Neural progenitor cell (in vitro differentiated cells): ENCODE data around the gene ZMYND10. TPM values are rescaled to one million over a fixed set of nuclear protein-coding genes. Genes with fewer than 3 reads are reported as not detected.

Source experiments
- DNase-seq: peaks from one replicate; pipeline ENCODE4 v3.0.0-alpha.2; 2016; ENCODE audit warnings: low spot score
- H2AFZ ChIP-seq: fragments of 200-600 bp; sonication (generic); replicated peaks from 2 replicates; pipeline ENCODE4 v1.6.1; 2016; ENCODE audit warnings: antibody characterized with exemption
- H3F3A ChIP-seq: fragments of 200-600 bp; sonication (generic); 2 replicates; pipeline ENCODE4 v1.6.1; 2016; ENCODE audit warnings: antibody characterized with exemption, low read depth
- H3K27ac ChIP-seq: fragments of 200-600 bp; sonication (generic); 2 replicates; pipeline ENCODE4 v1.5.1; 2016; ENCODE audit warnings: mild to moderate bottlenecking
- H3K27me3 ChIP-seq: fragments of 200-600 bp; sonication (generic); 2 replicates; pipeline ENCODE4 v1.6.1; 2016; ENCODE audit warnings: mild to moderate bottlenecking, moderate library complexity
- H3K36me3 ChIP-seq: fragments of 200-600 bp; sonication (generic); 2 replicates; pipeline ENCODE4 v1.5.1; 2016
- H3K4me1 ChIP-seq: fragments of 200-600 bp; sonication (generic); 2 replicates; pipeline ENCODE4 v1.6.1; 2016; ENCODE audit warnings: mixed run types
- H3K4me2 ChIP-seq: fragments of 200-600 bp; sonication (generic); 2 replicates; pipeline ENCODE4 v1.6.1; 2016
- H3K4me3 ChIP-seq: fragments of 200-600 bp; sonication (generic); 2 replicates; pipeline ENCODE4 v1.5.1; 2016
- H3K79me2 ChIP-seq: fragments of 200-600 bp; sonication (generic); 2 replicates; pipeline ENCODE4 v1.6.1; 2016; ENCODE audit warnings: low read depth
- H3K9ac ChIP-seq: fragments of 200-600 bp; sonication (generic); 2 replicates; pipeline ENCODE4 v1.6.1; 2016
- H3K9me3 ChIP-seq: fragments of 200-600 bp; sonication (generic); 2 replicates; pipeline ENCODE4 v1.5.1; 2016; ENCODE audit warnings: low read depth
- H4K20me1 ChIP-seq: fragments of 200-600 bp; sonication (generic); 2 replicates; pipeline ENCODE4 v1.6.1; 2016; ENCODE audit warnings: low read depth
- H3K27ac Mint-ChIP-seq: 3 replicates; pipeline ENCODE4 v1.8.0; 2021; ENCODE audit warnings: mixed read lengths
- H3K27me3 Mint-ChIP-seq: 2 replicates; pipeline ENCODE4 v1.8.0; 2022; ENCODE audit warnings: low read depth, mild to moderate bottlenecking, inconsistent platforms, moderate library complexity, mixed read lengths; ENCODE audit not compliant: insufficient read depth
- H3K36me3 Mint-ChIP-seq: 3 replicates; pipeline ENCODE4 v1.8.0; 2021; ENCODE audit warnings: mixed read lengths
- H3K4me1 Mint-ChIP-seq: 3 replicates; pipeline ENCODE4 v1.8.0; 2021; ENCODE audit warnings: mixed read lengths
- H3K4me3 Mint-ChIP-seq: 3 replicates; pipeline ENCODE4 v1.8.0; 2021; ENCODE audit warnings: mild to moderate bottlenecking, moderate library complexity, mixed read lengths
- H3K9me3 Mint-ChIP-seq: 3 replicates; pipeline ENCODE4 v1.8.0; 2020; ENCODE audit warnings: mixed read lengths
- CTCF ChIP-seq: fragments of 200-600 bp; sonication (generic); IDR thresholded peaks from 2 replicates; pipeline ENCODE4 v1.5.1; 2017; ENCODE audit warnings: antibody characterized with exemption, mild to moderate bottlenecking
- EZH2 ChIP-seq: fragments of 200-600 bp; sonication (generic); IDR thresholded peaks from 2 replicates; pipeline ENCODE4 v1.6.1; 2017; ENCODE audit warnings: antibody characterized with exemption, mild to moderate bottlenecking, moderate library complexity
- EZH2phosphoT487 ChIP-seq: fragments of 200-600 bp; sonication (generic); IDR thresholded peaks from 2 replicates; pipeline ENCODE4 v1.6.1; 2017; ENCODE audit warnings: antibody characterized with exemption
- total RNA-seq: library from RNA; depleted of rRNA; stranded (reverse); fragments of >200 nt; gene quantifications from 2 replicates; pipeline ENCODE4 v1.2.3, GENCODE V29; 2015; ENCODE audit warnings: low replicate concordance

The ZMYND10 gene
- total RNA-seq, 1 donor from 2014 or later, result 0.37 TPM

- H3F3A ChIP-seq, result peaks cover 5% of the 10 kb centered on the region
- no peak overlapping the region for H3K9ac ChIP-seq
- Mint-ChIP-seq H3K27ac (no peak overlapping the region), H3K36me3 (peaks cover 1% of the 10 kb centered on the region), H3K4me1 (peaks cover 25% of the 10 kb centered on the region), H3K9me3 (no peaks in the 10 kb centered on the region), H3K4me3 (peak overlapping the region; percentile 96), H3K27me3 (peaks cover 8% of the 10 kb centered on the region)
- peaks cover 6% of the 10 kb centered on the region for H4K20me1 ChIP-seq
- H3K36me3 ChIP-seq, result no peaks in the 10 kb centered on the region
- no peak for DNase-seq
- H2AFZ ChIP-seq, result peak overlapping the region; percentile 75
- no peaks in the 10 kb centered on the region for H3K79me2 ChIP-seq
- H3K4me2 ChIP-seq, result peak overlapping the region; percentile 85
- H3K27me3 ChIP-seq, result no peaks in the 10 kb centered on the region
- peak overlapping the region; percentile 91 for H3K4me3 ChIP-seq
- no peak overlapping the region for H3K27ac ChIP-seq
- no peak for TF ChIP-seq EZH2
- TF ChIP-seq EZH2phosphoT487, result no peak
- no peak for TF ChIP-seq CTCF
- H3K4me1 ChIP-seq, result peaks cover 13% of the 10 kb centered on the region
- no peaks in the 10 kb centered on the region for H3K9me3 ChIP-seq
Measured at GRCh38 chr3:50299638-50299928, 45.9 kb downstream of the ZMYND10 start.

GRCh38 chr3:50298836-50299637 lies 46.5 kb downstream of the ZMYND10 start, which contains the start of the genes HYAL3 and NAA80:
Gene HYAL3, minus strand, starts transcription at chr3:50299405. Its CDS starts 3,803 bp downstream, at chr3:50295602.
Gene NAA80, minus strand, starts transcription at chr3:50299405. Its CDS starts 1,942 bp downstream, at chr3:50297463.
- Histone ChIP-seq H3K9me3 (no peaks in the 10 kb centered on the region), H3F3A (peaks cover 5% of the 10 kb centered on the region), H3K4me3 (peak within 1 kb of the TSS; percentile 91), H3K9ac (peak within 1 kb of the TSS; percentile 45), H3K36me3 (no peaks in the 10 kb centered on the region), H3K27me3 (no peaks in the 10 kb centered on the region), H4K20me1 (peaks cover 6% of the 10 kb centered on the region), H3K79me2 (no peaks in the 10 kb centered on the region), H2AFZ (peak within 1 kb of the TSS; percentile 75), H3K4me1 (peaks cover 13% of the 10 kb centered on the region), H3K4me2 (peak within 1 kb of the TSS; percentile 99), H3K27ac (no peak within 1 kb of the TSS)
- H3K27ac Mint-ChIP-seq, result peak within 1 kb of the TSS; percentile 91
- peak; percentile 99 for DNase-seq
- peak within 1 kb of the TSS; percentile 96 for H3K4me3 Mint-ChIP-seq
- peak; percentile 22 for TF ChIP-seq CTCF
- no peak for TF ChIP-seq EZH2
- no peak for TF ChIP-seq EZH2phosphoT487
- H3K36me3 Mint-ChIP-seq, result peaks cover 1% of the 10 kb centered on the region
- H3K9me3 Mint-ChIP-seq, result no peaks in the 10 kb centered on the region
- peaks cover 25% of the 10 kb centered on the region for H3K4me1 Mint-ChIP-seq
- H3K27me3 Mint-ChIP-seq, result peaks cover 7% of the 10 kb centered on the region

- Histone ChIP-seq H3K9me3 (no peaks in the 10 kb centered on the region), H4K20me1 (peaks cover 6% of the 10 kb centered on the region), H3K36me3 (no peaks in the 10 kb centered on the region), H2AFZ (no peak overlapping the region), H3K27ac (no peak overlapping the region), H3K79me2 (no peaks in the 10 kb centered on the region), H3K4me3 (peak overlapping the region; percentile 91), H3F3A (no peaks in the 10 kb centered on the region), H3K4me1 (peaks cover 7% of the 10 kb centered on the region), H3K4me2 (peak overlapping the region; percentile 99), H3K9ac (peak overlapping the region; percentile 45), H3K27me3 (no peaks in the 10 kb centered on the region)
- no peak overlapping the region for H3K27ac Mint-ChIP-seq
- DNase-seq, result peak; percentile 13
- H3K9me3 Mint-ChIP-seq, result no peaks in the 10 kb centered on the region
- peaks cover 25% of the 10 kb centered on the region for H3K4me1 Mint-ChIP-seq
- peak overlapping the region; percentile 96 for H3K4me3 Mint-ChIP-seq
- TF ChIP-seq EZH2, result no peak
- TF ChIP-seq CTCF, result peak; percentile 16
- TF ChIP-seq EZH2phosphoT487, result no peak
- peaks cover 9% of the 10 kb centered on the region for H3K27me3 Mint-ChIP-seq
- H3K36me3 Mint-ChIP-seq, result peaks cover 1% of the 10 kb centered on the region
Measured at GRCh38 chr3:50297896-50298725, 47.4 kb downstream of the ZMYND10 start.
